22Rv1 (cell line): Measurements from ENCODE around the gene ALOX15.

Experiments used
- ZFX ChIP-seq: fragments of 450-650 bp; IDR thresholded peaks from 2 replicates; pipeline ENCODE4 v1.6.1; 2017; ENCODE audit warnings: antibody characterized with exemption, borderline replicate concordance
- TF ChIP-seq, protein P1 (sequence below): fragments of 450-650 bp; IDR thresholded peaks from 2 replicates; pipeline ENCODE4 v1.5.1; 2017; ENCODE audit warnings: mild to moderate bottlenecking

DNA sequence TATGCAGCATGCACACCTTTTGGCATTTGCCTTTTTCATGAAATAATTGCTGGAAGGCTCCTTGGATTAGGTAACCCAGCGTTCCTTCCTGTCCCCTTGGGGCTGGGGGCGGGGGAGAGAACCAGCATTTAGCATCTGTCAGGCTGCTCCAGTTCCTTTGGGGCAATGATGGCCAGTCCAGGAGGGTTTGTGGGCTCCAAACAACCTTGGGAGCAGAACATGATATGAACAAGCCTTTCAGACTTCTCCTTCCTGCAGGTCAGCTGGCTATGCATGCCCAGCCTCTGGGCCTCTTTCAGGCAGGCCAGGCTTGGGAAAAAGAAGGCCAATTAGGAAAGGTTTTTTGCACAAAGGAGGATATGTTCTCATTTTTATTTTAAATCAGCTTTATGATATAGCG lies 58.3 kb downstream of the ALOX15 start:
- TF ChIP-seq, protein P1, sequence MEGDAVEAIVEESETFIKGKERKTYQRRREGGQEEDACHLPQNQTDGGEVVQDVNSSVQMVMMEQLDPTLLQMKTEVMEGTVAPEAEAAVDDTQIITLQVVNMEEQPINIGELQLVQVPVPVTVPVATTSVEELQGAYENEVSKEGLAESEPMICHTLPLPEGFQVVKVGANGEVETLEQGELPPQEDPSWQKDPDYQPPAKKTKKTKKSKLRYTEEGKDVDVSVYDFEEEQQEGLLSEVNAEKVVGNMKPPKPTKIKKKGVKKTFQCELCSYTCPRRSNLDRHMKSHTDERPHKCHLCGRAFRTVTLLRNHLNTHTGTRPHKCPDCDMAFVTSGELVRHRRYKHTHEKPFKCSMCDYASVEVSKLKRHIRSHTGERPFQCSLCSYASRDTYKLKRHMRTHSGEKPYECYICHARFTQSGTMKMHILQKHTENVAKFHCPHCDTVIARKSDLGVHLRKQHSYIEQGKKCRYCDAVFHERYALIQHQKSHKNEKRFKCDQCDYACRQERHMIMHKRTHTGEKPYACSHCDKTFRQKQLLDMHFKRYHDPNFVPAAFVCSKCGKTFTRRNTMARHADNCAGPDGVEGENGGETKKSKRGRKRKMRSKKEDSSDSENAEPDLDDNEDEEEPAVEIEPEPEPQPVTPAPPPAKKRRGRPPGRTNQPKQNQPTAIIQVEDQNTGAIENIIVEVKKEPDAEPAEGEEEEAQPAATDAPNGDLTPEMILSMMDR: no peak
- no peak for TF ChIP-seq ZFX
